ENCODE data around the gene RHOD.

The RHOD gene

DNA sequence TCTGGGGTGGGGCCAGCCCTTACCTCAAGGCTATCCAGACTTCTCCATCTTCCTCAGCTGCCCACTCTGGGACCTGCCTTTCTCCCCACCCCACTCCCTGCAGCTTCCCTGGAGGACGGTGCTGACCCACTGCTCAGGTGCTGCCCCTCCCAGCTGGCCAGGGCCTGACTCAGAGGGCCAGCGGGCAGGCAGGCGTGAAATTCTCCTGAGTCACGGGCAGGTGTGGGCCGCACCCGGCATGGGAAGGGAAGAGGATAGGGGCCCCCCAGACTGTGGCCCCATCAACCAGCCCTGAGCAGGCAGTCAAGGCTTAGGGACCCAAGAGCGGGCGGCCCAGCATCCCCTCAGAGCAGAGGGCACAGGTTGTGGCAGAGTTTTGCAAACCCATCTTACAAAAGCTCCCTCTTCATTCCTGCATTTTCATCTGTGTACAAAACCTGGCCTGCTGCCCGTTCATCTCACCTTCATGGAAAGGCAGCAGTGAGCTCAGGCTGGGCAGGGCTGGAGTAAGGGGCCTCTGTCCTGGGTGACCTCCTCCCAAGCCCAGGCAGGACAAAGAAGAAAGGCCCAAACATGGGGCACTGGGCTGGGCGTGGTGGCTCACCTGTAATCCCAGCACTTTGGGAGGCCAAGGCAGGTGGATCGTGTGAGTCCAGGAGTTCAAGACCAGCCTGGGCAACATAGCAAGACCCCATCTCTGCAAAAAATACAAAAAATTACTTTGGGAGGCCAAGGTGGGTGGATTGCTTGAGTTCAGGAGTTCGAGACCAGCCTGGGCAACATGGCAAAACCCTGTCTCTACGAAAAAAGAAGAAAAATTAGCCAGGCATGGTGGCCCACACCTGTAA lies 6.1 kb downstream of the RHOD start:
- DNase-seq, result no peak

DNA sequence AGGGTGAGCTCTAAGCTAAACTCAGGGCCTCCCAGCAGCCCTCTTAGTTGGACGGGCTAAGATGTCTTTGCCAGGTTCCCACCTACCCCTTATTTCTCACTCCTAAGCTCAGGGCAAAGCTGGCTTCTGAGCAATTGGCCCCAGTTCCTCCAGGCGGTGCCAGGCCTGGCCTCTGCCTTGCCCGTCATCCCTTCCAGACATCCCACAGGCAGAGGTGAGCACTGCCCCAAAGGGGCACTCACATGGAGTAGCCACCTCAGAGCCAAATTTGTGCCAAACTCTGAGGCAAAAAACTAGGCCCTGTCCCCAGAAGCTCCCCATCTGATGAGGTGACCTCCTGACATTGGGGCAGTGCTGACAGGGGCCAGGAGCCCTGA lies 9.7 kb downstream of the RHOD start:
- DNase-seq, result no peak

DNA sequence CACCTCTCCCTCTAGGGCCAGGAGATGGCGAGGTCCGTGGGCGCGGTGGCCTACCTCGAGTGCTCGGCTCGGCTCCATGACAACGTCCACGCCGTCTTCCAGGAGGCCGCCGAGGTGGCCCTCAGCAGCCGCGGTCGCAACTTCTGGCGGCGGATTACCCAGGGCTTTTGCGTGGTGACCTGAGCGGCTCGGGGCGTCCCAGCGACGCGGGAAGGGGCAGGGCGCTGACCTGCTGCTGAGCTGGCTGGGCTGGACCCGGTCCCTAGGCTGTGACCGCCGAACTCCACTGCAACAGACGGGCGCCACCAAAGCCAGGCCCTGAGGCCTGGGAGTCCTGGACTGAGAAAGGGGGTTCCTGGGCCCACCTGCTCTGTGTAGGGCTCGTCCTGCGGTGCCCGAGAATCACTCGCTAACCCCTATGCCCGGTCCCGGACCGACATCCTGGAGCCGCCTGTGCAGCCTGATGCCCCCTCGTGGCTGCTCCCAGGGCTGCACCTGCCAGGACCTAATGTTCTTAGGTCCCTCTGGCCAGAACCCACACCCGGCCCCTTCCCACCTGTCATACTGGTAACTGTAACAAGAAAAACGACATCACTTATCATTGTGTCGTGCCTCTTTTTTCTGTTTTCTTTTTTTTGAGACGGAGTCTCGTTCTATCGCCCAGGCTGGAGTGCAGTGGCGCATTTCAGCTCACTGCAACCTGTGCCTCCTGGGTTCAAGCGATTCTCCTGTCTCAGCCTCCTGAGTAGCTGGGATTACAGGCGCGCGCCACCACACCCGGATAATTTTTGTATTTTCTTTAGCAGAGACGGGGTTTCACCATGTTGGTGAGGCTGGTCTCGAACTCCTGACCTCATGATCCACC lies 15.0 kb downstream of the RHOD start:
- DNase-seq, result peak; percentile 32 to 69 (median 60)

DNA sequence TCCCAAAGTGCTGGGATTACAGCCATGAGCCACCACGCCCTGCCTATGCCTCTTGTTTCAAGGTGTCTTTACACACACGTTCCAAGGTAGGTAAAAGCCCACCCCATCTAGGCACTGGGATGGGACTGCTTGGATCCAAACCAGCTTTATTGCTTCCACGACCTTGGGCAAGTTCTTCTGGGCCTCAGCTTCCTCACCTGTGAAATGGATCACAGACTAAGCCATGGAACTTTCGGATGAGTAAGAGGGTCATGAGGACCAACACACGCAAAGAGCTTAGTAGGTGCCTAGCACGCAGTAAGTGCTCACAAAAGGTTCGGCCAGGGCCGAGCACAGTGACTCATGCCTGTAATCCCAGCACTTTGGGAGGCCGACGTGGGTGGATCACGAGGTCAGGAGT lies 15.6 kb downstream of the RHOD start:
- no peak for DNase-seq

DNA sequence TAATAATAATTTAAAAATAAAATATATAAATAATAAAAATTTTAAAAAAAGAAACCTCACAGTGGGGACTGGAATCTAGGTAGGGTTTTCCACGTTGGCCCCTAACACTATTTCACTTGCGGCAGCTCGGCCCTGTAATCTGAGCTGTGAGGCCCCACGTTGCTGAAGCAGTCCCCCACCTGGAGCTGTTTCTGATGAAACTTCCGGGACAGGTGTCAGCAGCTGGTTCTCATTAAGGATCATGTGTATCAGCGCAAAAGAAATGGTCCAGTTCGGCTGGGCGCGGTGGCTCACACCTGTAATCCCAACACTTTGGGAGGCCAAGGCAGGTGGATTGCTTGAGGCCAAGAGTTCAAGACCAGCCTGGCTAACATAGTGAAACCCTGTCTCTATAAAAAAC lies 17.3 kb downstream of the RHOD start:
- DNase-seq, result no peak

DNA sequence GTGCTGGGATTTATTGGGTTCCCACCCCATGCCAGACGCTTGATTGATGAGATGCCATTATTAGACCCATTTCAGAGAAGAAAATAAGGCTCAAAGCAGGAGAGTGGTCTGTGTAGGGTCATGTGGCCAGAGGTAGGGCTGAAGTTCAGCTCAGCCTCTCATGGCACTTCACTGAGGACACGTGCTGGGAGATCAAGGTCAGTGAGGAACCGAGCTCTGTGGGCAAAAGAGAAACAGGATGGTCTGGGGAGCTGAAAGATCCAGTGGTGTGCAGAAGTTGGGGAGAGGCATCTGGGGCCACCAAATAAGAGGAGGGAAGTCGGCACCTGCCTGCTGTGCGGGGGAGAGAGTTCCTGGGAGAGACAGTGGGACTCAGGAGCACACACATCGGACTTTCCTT lies 19.6 kb downstream of the RHOD start:
- no peak for DNase-seq

DNA sequence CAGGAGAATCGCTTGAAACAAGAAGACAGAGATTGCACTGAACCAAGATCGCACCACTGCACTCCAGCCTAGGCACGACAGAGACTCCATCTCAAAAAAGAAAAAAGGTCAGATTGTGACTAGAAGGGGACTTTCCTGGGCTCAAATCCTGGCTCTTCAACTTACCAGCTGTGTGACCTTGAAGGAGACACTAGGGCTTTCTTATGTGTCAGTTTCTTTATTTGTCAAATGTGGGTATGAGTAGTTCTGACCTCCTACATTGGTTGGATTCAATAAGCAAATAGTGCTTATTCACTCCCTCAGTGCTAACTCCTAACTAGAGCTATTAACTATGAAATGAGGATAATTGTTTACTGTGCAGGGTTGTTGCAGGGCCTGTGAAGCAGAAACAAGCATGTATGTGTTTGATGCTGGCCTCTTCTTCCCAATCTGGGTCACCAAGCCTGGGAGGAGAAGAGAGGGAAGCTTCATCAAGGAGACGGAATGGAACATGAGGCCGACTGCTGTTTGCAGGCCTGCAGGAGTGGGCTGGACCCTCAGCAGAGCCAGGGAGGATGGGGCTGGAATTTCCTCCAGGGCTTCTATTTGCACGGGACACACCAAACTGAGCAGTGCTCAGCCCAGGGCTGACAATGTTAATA lies 22.5 kb downstream of the RHOD start:
- DNase-seq, result no peak

DNA sequence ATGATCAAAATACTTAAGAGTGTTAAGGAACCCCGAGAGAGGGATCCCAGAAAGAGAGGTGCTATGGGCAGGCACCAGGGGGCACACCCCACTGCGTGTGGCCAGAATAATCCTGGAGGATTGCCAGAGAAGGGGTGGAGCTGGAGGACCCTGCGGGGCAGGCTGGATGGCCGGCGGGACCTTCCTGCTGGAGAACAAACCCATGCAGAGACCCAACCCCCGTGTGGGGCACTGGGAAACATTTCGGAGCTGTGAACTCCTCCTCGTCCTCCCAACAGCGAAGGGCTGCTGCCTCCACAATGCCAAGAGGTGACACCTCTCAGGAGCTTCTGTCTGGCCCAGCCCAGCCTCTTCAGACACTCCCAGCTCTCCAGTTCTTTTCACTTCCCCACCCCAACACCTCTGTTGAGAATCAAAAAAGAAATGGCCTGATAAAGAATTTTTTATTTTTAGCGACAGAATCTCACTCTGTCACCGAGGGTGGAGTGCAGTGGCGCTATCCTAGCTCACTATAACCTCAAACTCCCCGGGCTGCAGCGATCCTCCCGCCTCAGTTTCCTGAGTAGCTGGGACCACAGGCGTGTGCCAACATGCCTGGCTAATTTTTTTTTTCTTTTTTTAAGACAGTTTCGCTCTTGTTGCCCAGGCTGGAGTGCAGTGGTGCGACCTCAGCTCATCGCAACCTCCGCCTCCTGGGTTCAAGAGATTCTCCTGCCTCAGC lies 25.6 kb downstream of the RHOD start:
- DNase-seq, result peak in 1 of 5 experiments; percentile 31

DNA sequence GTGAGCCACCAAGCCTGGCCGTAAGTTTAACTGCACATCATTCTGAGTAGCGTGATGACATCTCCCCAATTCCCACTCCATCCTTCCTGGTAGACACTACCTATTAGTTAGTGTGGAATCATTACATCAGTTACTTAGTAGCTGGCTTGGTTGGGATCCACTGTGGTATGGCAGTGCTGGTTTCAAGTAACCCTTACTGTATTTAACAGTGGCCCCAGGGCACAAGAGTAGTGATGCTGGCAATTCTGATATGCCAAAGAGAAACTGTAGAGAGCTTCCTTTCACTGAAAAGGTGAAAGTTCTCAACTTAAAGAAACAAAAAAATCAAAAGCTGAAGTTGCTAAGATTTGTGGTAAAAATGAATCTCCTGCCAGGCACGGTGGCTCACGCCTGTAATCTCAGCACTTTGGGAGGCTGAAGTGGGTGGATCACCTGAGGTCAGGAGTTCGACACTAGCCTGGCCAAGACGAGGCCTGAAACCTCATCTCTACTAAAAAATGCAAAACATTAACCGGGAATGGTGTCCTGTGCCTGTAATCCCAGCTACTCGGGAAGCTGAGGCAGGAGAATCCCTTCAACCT lies 27.2 kb downstream of the RHOD start:
- DNase-seq, result no peak

DNA sequence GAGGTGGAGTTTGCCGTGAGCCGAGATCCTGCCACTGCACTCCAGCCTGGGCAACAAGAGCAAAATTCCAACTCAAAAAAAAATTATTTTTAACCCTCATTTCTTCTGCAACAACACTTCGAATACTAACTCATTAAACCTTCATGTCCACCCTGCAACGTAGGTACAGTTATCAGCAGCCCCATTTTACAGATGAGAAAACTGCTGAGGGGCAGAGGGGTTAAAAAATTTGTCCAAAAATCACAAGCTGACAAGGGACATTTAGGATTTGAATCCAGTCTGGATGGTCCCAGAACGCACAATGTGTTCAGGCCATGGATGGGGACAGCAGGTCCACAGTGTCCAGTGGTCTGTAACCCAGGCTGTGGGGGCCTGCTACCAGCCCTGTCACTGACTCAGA lies 29.0 kb downstream of the RHOD start:
- DNase-seq, result no peak

DNA sequence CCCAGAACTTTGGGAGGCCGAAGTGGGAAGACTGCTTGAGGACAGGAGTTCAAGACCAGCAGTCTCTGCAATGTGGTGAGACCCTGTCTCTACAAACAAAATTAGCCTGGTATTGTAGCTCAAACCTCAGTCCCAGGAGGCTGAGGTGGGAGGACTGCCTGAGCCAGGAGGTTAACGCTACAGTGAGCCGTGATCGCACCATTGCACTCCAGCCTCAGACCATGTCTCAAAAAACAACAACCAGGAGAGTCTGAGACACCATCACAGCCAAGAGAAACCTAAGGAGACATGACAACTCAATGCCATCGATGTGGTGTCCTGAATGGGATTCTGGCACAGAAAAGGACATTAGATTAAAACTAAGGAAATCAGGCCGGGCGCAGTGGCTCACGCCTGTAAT lies 34.1 kb downstream of the RHOD start:
- DNase-seq, result no peak

DNA sequence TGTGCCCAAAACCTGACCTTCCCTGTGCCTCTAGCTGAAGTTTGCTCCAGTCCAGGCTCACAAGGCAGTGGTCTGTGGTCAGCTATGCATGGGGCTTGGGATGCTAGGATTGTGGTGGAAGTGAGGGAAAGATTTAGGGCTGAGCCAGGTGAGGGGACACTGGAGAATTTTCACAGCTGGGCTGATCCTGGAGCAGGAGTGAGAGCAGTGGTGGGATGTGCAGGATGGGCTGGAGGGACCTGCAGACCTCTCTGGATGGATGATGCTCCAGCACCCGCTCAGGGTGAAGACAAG lies 38.5 kb downstream of the RHOD start:
- DNase-seq, result no peak

DNA sequence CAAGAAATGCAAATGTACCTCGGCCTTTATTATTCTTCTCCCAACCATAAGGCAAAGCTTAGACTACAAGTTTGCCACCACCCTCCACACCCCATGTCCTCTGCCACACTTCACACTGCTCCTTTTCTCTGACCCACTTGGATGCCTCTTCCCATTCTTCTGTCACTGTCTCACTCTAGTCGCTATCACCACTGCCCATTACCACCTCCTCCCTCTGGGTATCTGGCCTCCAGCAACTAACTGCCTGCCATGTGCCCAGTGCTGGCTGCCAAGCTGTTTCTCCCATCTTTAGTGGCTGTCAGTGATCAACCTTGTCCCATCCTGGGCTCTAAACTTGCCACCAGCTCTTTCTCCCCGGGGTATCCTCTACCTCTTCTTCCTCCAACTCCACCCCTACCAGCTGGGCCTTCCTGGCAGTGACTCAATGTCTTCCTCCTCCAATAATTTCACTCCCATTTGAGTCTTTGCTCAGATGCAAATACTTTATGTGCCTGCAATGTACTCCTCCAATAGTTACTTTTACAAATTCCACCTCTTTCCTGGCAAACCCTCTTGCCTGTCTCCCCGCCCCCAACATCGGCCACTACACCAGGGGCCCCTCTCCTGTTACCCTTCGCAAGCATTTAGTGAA lies 42.3 kb downstream of the RHOD start:
- DNase-seq, result no peak

DNA sequence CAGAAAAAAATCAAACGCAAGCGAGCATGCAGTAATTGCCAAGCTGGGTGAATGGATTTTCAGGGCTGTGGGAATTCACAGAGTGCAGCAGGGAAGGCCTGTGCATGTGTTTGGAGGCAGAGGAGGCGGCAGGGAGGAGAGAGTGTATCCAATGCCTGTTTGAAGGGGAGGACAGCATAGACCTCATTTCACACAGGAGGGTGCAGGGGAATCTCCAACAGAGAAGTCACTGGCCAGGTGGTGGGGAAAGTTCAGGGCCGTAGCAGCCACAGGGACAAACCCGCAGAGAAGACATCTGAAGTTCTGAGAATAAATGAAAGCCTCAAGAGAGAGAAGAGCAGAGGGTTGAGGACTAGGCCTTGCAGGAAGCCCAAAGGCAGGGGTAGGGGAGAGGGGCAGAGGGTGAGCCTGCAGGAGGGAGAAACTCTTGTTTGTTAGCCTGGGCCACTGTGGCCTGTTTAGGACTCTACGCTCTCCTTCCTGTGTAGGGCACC lies 43.2 kb downstream of the RHOD start:
- DNase-seq, result no peak

DNA sequence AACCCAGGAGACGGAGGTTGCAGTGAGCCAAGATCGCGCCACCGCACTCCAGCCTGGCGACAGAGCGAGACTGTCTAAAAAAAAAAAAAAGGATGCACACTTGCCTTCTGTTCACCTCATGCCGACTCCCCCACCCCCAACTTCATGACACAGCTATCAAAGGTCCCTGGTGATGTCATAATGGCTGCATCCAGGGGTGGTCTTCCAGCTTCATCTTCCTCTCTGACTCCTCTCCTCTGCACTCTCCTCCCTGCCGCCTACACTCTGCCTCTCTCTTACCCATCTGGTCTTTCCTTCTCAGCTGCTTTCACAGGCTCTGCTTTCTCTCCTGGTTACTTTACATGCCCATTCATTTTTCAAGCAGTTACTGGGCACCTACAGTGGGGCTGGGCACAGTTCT lies 46.0 kb downstream of the RHOD start:
- no peak for DNase-seq

DNA sequence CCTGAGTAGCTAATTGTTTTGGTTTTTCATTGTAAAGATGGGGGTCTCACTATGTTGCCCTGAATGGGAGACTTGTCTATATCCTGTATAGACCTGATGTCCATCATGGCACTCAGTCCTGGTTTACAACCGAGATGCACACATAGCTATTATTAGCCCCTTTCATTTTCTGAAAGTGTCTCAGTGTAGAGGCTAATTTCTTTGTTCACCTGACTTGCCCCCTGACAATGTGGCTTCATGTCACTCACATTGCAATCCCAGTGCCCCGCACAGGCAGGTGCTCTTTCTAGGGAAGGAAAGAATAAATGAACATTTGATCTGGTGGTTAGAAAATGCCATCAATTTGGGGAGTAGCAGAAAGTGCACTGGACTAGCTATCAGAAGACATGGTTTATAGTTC lies 49.3 kb downstream of the RHOD start:
- no peak for DNase-seq

DNA sequence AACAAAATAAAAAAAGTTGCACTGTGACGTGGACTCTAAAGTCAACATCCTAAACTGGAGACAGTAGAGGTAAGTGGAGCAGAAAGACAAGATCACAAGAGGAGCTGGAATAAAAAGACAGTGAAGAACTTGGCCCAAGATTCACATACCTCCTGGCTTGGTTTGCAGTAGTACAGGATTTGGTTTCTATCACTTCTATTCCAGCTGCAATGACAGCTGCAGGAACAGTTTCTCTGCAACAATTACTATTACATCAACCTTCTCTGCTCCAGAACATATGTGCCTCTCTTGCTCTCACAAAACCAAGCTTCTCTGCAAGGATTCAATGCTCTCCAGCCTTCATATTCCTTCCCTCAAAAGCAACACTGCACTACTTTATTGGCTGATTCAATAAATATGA lies 54.6 kb downstream of the RHOD start:
- no peak for DNase-seq

DNA sequence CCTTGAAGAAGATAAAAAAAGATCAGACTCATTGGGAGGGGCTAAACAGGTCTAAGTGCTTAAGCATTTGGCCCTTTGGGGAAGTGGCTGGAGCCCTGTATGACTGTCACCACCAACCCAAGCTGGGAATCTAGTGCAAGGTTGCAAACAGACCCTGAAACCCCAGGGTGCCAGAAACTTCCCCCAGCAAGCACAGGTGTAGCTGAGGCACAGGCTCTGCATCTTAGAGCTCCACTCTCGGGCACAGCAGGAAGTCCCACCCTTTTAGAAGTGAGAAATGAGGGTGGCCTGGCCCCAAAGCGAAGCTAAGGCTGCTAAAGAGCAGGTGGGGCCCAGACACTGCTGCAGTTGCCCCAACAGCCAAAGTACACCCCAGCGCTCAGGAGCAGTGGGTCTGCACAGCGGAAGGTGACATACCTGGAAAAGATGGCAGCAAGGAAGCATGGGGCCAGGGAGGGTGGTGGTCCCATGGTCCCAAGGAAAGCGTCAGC lies 56.6 kb downstream of the RHOD start:
- peak in 1 of 5 experiments; percentile 26 for DNase-seq

DNA sequence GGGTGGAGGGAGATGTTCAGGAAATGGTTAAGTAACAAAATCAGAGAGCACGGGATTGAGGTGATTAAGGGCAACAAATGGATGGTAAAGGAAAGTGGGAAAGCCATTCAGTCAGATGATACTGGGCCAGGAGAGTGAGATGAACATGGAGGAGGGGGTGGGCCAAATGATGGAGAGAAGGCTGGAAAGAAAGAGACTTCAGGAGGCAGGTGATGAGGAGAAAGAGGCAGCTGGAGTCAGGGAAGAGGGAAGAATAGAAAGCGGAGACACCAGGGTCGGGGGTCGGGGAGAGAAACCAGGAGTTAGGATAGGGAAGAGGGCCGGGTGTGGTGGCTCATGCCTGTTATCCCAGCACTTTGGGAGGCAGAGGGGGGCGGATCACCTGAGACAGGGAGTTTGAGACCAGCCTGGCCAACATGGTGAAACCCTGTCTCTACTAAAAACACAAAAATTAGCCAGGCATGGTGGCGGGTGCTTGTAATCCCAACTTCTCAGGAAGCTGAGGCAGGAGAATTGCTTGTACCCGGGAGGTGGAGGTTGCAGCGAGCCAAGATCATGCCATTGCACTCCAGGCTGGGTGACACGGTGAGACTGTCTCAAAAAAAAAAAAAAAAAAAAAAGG lies 57.7 kb downstream of the RHOD start:
- no peak for DNase-seq

DNA sequence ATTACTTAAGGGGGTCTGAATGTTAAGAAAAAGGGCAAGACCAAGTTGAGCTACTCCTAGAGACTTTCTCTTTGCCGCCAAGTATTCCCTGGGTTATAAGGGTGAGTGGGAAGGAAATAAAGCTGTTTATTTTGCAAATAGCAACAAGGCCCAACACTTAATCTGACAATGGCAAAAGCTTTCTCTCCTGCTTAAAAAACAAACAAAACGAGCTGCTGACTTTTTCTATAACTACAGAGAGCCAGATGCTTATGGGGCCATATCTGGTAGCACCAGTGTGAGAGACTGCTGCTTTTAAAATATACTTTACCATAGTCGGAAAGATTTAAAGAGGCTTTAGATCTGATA lies 60.1 kb downstream of the RHOD start:
- no peak for DNase-seq

DNA sequence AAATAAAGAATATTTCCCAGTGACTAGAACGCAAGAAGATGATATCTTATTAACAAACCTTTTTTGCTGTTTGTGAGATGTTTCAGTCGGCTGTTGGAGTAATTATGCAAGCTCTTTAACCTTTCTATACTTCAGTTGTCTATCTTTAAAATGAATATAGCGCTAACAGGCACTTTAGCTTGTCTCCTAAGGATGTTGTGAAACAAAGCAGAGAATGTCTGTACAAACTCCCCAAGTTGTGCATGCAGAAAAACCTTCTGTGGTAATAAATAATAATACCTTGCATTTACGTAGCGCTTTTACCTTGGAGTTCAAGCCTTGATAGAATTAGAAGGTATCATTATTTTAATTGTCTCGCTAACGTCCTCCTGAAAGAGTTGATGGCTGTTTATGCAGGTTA lies 60.5 kb downstream of the RHOD start:
- no peak for DNase-seq

All from T-helper 2 cell (primary cell).